HG02943 (cell line): ENCODE measurements around the gene RBM4.
"Not testable (repeated sequence)": the region's sequence is repeated elsewhere in the genome, so short reads cannot be mapped to it uniquely, and the experiment has no call there.

Source experiments
- ATAC-seq: cut with Tn5 transposase; IDR thresholded peaks from one replicate; pipeline ENCODE4 v1.9.1; 2021; ENCODE audit warnings: mild to moderate bottlenecking, low read depth, moderate library complexity; ENCODE audit not compliant: unreplicated experiment

Gene RBM4

GRCh38 chr11:66616379-66617154 is 21.9 kb upstream of the RBM4 start, which contains the start of gene RBM14:
Gene RBM14, plus strand, starts transcription at chr11:66616630. Its CDS starts 91 bp downstream, at chr11:66616721.
- ATAC-seq: peak; percentile 84

DNA sequence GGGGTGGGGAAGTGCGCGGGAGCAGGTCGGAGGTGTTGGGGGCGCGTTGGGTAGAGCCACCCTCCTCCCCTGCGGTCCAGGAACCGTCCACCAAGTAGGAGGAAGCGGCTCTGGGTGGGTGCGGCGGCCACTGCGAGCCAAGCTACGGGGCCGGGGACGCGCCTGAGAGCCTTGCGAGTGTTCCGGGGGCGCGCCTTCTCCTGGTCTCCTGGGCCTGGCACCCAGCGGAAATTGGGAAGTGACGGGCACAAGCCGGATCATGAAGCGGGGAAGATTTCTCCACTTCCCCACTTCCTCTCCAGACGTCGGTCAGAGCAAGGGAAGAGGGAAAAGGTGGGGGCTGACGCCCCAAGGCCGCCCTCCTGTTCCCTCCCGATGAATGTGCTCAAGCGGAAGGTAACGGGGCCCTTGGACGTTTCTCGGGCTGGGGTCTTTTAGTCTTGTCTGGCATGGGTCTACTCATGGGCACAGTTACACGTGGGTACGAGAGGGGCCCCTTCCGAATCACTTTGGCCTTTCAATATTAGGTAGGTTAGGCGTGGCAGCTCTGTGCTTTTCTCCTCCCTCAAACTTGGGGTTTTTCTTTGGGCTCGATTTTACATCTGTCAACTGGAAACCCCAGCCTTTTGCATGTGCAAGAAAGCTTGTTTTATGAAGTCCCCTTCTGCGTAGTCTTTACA is 21.2 kb upstream of the RBM4 start:
- peak; percentile 10 for ATAC-seq

GRCh38 chr11:66619080-66619554 is 19.4 kb upstream of the RBM4 start:
- no peak for ATAC-seq

- no peak for ATAC-seq
These were observed 14.1 kb upstream of the RBM4 start for GRCh38 chr11:66624450-66624849.

DNA sequence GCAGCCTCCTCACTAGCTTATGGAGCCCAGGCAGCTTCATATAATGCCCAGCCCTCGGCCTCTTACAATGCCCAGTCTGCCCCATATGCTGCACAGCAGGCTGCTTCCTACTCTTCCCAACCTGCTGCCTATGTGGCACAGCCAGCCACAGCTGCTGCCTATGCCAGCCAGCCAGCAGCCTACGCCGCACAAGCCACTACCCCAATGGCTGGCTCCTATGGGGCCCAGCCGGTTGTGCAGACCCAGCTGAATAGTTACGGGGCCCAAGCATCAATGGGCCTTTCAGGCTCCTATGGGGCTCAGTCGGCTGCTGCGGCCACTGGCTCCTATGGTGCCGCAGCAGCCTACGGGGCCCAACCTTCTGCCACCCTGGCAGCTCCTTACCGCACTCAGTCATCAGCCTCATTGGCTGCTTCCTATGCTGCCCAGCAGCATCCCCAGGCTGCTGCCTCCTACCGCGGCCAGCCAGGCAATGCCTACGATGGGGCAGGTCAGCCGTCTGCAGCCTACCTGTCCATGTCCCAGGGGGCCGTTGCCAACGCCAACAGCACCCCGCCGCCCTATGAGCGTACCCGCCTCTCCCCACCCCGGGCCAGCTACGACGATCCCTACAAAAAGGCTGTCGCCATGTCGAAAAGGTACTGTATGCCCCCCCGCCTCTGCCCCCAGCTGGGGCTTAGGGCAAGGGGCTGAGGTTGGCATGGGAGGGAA is 13.3 kb upstream of the RBM4 start:
- ATAC-seq: no peak

DNA sequence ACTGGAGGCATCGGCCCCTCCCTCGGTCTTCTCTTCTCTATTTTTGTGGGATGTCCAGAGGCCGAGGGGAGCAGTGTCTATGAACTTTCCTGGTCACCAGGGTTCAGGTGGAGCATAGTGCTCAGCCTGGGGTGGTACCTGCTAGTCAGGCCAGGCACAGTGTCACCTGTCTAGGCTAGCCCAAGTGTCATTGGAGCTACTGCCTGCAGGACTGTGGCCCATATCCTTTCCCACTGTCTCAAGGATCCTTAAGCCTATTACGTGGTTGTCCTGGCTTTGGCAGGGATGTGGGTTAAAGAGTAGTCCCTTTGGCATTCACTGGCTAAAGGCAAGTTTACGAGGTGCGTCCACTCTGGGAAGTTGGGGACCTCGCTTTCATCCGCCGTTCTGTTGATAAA is 12.8 kb upstream of the RBM4 start:
- ATAC-seq: no peak

- no peak for ATAC-seq
These were observed 12.1 kb upstream of the RBM4 start for GRCh38 chr11:66626382-66626781.

GRCh38 chr11:66626926-66627325 is 11.6 kb upstream of the RBM4 start:
- ATAC-seq: no peak

DNA sequence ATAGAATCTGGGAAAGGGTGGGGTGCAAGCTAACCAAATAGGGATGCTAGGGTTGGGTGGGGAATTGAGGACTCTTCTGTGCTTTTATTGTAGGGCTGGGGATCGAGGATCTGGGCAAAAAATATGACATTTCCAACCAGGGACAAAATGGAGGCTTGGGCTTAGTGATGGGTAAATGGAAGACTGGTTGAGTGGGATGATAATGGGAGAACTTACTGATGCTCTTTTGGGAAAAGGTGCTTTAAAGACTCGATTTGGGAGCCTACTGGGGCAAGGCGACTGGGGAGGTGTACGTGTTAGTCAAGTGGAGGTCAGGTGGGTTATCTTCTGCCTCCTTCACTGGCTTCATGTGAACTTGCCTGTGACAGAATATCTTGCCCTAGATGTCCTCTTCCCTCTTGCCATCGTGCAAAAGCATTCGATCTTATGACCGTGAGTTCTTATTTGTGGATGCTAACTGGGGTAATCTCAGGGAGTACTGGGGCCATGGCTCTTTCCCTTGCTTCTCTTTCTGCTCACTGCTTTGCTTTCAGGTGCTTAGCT is 10.4 kb upstream of the RBM4 start:
- no peak for ATAC-seq

- no peak for ATAC-seq
These were observed 9.1 kb upstream of the RBM4 start for GRCh38 chr11:66629356-66629755.

GRCh38 chr11:66631883-66632282 is 6.6 kb upstream of the RBM4 start:
- ATAC-seq: no peak

GRCh38 chr11:66632952-66633351 is 5.6 kb upstream of the RBM4 start:
- ATAC-seq: no peak

DNA sequence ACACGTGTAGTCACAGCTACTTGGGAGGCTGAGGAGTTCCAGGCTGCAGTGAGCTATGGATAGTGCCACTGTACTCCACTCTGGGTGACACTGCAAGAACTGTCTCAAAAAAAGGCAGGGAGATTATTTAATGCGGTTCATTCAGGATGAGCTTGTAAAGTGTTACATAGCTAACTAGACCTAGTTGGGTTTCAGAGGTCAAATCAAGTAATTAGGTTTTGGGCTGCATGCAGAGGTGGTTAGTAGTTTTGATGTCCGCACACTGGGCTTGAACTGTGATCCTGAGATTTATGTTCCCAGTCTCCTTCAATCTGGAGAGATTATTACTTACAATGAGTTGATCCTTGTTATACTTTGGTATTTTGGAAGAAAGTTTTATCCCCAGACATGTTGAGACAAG is 2.1 kb upstream of the RBM4 start:
- no peak for ATAC-seq

- peak; percentile 3 for ATAC-seq
These were observed 836 bp upstream of the RBM4 start for GRCh38 chr11:66637557-66638176.

DNA sequence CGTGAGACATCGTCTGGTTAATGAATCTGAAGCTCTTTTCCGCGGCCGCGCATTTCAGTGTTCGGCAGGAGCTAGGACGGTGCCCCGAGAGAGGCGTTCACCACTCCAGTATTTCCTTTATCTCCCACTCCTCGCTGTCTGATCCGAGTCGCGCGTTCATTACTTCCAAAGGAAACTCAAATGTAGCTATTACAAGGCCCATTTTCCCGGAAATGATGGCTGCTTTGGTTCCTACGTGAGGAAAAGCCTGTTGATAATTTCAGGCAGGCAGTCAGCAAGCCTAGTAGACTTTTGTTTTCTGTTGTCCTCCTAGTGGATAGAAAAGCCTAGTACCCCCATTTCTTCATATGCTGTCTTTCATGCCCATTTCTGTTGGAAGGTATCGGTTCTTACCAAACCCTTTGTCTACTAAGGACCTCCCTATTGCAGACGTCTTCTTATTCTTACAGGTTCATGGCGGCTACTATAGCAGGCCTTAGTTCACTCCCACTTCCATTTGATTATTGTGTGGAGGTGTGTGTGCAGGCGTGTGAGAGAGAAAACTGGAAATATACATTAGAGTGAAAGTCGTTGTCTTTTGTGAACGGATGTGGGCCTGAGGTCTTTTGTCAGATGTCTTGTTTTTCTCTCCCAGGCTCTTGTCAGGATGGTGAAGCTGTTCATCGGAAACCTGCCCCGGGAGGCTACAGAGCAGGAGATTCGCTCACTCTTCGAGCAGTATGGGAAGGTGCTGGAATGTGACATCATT is 737 bp downstream of the RBM4 start:
- ATAC-seq: no peak

DNA sequence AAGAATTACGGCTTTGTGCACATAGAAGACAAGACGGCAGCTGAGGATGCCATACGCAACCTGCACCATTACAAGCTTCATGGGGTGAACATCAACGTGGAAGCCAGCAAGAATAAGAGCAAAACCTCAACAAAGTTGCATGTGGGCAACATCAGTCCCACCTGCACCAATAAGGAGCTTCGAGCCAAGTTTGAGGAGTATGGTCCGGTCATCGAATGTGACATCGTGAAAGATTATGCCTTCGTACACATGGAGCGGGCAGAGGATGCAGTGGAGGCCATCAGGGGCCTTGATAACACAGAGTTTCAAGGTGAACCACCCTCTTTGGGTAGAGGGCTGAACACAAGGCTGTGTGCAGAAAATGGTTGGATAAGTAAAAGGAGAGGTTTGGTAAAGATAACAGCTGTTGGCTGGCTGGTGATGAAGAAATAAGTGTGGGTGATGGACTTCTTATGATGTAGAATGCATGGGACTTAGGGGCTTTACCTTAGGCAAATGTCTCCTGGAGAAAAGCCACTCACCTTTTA is 1.4 kb downstream of the RBM4 start:
- ATAC-seq: not testable (repeated sequence)

- no peak for ATAC-seq
These were observed 3.3 kb downstream of the RBM4 start for GRCh38 chr11:66641834-66642233.

DNA sequence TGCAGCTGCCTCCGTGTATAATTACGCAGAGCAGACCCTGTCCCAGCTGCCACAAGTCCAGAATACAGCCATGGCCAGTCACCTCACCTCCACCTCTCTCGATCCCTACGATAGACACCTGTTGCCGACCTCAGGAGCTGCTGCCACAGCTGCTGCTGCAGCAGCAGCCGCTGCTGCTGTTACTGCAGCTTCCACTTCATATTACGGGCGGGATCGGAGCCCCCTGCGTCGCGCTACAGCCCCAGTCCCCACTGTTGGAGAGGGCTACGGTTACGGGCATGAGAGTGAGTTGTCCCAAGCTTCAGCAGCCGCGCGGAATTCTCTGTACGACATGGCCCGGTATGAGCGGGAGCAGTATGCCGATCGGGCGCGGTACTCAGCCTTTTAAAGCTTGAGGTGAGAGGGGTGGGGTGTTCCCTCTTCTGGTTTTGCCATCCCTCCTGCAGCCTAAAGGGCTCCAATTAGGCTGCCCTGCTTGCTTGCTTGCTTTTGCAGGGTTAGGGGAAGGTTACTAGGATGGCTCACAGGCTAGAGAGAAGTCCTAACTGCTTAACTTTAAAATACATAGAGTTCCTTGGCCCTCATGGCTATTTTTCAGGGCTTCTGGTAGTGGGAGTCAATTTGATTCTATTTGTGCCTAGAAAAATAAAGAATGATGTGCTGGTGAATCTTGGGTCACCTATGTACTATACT is 5.4 kb downstream of the RBM4 start:
- no peak for ATAC-seq

GRCh38 chr11:66646828-66647227 is 8.3 kb downstream of the RBM4 start:
- ATAC-seq: no peak
